HG03439 (cell line): Measurements from ENCODE around the gene MRPS34.

Source experiments
- ATAC-seq: cut with Tn5 transposase; IDR thresholded peaks from one replicate; pipeline ENCODE4 v1.9.1; 2021; ENCODE audit warnings: mild to moderate bottlenecking, moderate library complexity; ENCODE audit not compliant: unreplicated experiment

Gene MRPS34

GRCh38 chr16:1794908-1795666 lies 22.2 kb upstream of the MRPS34 start:
- no peak for ATAC-seq

GRCh38 chr16:1794221-1794871 lies 21.4 kb upstream of the MRPS34 start:
- ATAC-seq: no peak

GRCh38 chr16:1793578-1794220 lies 20.8 kb upstream of the MRPS34 start, which contains the start of gene IGFALS:
Gene IGFALS (minus strand): TSS chr16:1793705. CDS start chr16:1793652, 53 bp downstream.
- ATAC-seq: no peak

GRCh38 chr16:1792836-1793577 lies 20.1 kb upstream of the MRPS34 start:
- ATAC-seq: no peak

GRCh38 chr16:1791943-1792812 lies 19.2 kb upstream of the MRPS34 start:
- ATAC-seq: no peak

GRCh38 chr16:1791256-1791942 lies 18.5 kb upstream of the MRPS34 start:
- ATAC-seq: no peak

GRCh38 chr16:1790611-1791255 lies 17.8 kb upstream of the MRPS34 start:
- no peak for ATAC-seq

- ATAC-seq: no peak
Measured at GRCh38 chr16:1790261-1790610, 17.3 kb upstream of the MRPS34 start.

GRCh38 chr16:1789643-1790045 lies 16.7 kb upstream of the MRPS34 start:
- ATAC-seq: no peak

GRCh38 chr16:1788708-1789100 lies 15.8 kb upstream of the MRPS34 start:
- ATAC-seq: no peak

- ATAC-seq: no peak
Measured at GRCh38 chr16:1788095-1788707, 15.3 kb upstream of the MRPS34 start.

- no peak for ATAC-seq
Measured at GRCh38 chr16:1787322-1788094, 14.6 kb upstream of the MRPS34 start.

- ATAC-seq: no peak
Measured at GRCh38 chr16:1787056-1787321, 14.1 kb upstream of the MRPS34 start.

- ATAC-seq: no peak
Measured at GRCh38 chr16:1786242-1787055, 13.5 kb upstream of the MRPS34 start.

GRCh38 chr16:1785846-1786170 lies 12.9 kb upstream of the MRPS34 start:
- ATAC-seq: no peak

- no peak for ATAC-seq
Measured at GRCh38 chr16:1784977-1785845, 12.3 kb upstream of the MRPS34 start.
